DMS53 (cell line): ENCODE data around the gene DPP6.
"Not testable (repeated sequence)": the region's sequence is repeated elsewhere in the genome, so short reads cannot be mapped to it uniquely, and the experiment has no call there.

ENCODE experiments used
- DNase-seq: peaks from one replicate; lab custom pipeline; 2025; lab: John Stamatoyannopoulos, UW

Gene DPP6

GRCh38 chr7:154911862-154912455, 859.8 kb downstream of the DPP6 start:
- no peak for DNase-seq

GRCh38 chr7:154912871-154913637, 860.9 kb downstream of the DPP6 start:
- no peak for DNase-seq

GRCh38 chr7:154913638-154914307, 861.6 kb downstream of the DPP6 start:
- peak; percentile 89 for DNase-seq

- DNase-seq = peak; percentile 38
These were observed 862.3 kb downstream of the DPP6 start for GRCh38 chr7:154914308-154914995.

GRCh38 chr7:154914996-154915380, 862.8 kb downstream of the DPP6 start:
- DNase-seq = no peak

GRCh38 chr7:154915600-154915999, 863.4 kb downstream of the DPP6 start:
- DNase-seq = no peak

- no peak for DNase-seq
These were observed 864.2 kb downstream of the DPP6 start for GRCh38 chr7:154916381-154916780.

- DNase-seq = peak; percentile 37
These were observed 864.9 kb downstream of the DPP6 start for GRCh38 chr7:154916856-154917807.

GRCh38 chr7:154917808-154918160, 865.6 kb downstream of the DPP6 start:
- no peak for DNase-seq

GRCh38 chr7:154918266-154918665, 866.1 kb downstream of the DPP6 start:
- no peak for DNase-seq

- DNase-seq = no peak
These were observed 866.5 kb downstream of the DPP6 start for GRCh38 chr7:154918741-154919140.

GRCh38 chr7:154919344-154920225, 867.4 kb downstream of the DPP6 start:
- no peak for DNase-seq

GRCh38 chr7:154922472-154922871, 870.3 kb downstream of the DPP6 start:
- not testable (repeated sequence) for DNase-seq

GRCh38 chr7:154927624-154928125, 875.5 kb downstream of the DPP6 start:
- peak; percentile 93 for DNase-seq

GRCh38 chr7:154928136-154929005, 876.2 kb downstream of the DPP6 start:
- peak; percentile 81 for DNase-seq

GRCh38 chr7:154929006-154929726, 877.0 kb downstream of the DPP6 start:
- DNase-seq = no peak

- no peak for DNase-seq
These were observed 879.7 kb downstream of the DPP6 start for GRCh38 chr7:154931906-154932305.

- not testable (repeated sequence) for DNase-seq
These were observed 882.3 kb downstream of the DPP6 start for GRCh38 chr7:154934353-154934952.
